Activated naive CD4-positive, alpha-beta T cell treated with Interleukin-2 at 50 U/mL for 16 hours (primary cell): ENCODE results near the gene RNF167.

ENCODE experiments used
- DNase-seq: peaks from one replicate; pipeline ENCODE4 v3.0.0-alpha.2; 2020

The RNF167 gene

GRCh38 chr17:4940555-4941318 lies 669 bp downstream of the RNF167 start:
- peak; percentile 47 for DNase-seq

GRCh38 chr17:4941319-4941610 lies 1.2 kb downstream of the RNF167 start:
- no peak for DNase-seq

- no peak for DNase-seq
Measured at GRCh38 chr17:4942760-4943508, 2.9 kb downstream of the RNF167 start.

GRCh38 chr17:4944163-4944553 lies 4.1 kb downstream of the RNF167 start:
- peak; percentile 40 for DNase-seq

GRCh38 chr17:4944554-4945175 lies 4.6 kb downstream of the RNF167 start:
- no peak for DNase-seq

DNA sequence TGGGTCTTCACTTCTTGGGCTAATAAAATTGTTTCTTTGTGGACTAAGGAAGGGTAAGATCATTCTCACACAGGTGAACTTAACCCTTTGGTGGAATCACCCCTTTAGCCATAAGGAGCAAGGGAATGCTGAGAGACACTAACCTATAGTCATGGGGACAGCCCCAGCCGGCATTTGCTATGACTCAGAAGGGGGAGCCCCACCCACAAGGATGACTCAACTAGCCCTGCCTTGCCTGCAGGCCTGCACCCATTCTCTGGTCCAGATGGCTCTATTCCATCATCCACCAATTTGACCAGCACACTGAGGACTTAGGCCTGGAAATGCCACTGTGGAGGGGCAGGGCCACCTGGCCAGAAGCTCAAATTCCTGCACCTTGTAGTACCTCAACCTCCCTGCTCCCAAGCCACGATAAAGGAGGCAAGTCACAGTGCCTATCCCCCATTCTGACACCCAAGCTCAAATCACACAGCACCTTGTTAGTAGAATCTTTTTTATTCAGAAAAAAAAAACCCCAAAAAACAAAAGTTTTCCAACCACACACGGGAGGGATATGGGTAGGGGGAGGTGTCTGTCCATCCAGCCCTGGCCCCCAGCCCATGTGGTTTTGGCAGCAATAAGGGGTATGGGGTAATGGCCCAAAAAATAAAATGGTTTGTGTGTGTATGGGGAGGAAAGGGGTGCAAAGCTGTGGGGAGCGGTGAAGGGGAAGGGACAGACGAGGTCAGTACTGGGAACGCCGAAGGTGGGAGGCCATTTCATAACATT lies 5.3 kb downstream of the RNF167 start:
- DNase-seq: peak; percentile 89

DNA sequence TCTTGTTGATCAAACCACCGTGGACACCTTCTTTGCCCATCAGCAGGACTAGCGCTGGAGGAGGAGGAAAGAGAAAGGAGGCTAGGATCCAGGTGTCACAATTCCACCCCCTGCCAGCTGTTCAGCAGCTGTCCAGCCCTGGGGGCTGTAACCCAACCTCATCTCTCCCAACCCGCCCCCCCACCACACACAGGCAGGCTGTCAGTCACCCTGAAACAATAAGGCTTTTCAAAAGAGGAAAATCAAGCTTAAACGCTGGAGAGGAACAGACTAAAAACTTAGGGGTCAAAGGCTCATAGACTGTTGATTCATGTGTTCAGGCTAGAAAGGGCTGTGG lies 5.8 kb downstream of the RNF167 start:
- no peak for DNase-seq

DNA sequence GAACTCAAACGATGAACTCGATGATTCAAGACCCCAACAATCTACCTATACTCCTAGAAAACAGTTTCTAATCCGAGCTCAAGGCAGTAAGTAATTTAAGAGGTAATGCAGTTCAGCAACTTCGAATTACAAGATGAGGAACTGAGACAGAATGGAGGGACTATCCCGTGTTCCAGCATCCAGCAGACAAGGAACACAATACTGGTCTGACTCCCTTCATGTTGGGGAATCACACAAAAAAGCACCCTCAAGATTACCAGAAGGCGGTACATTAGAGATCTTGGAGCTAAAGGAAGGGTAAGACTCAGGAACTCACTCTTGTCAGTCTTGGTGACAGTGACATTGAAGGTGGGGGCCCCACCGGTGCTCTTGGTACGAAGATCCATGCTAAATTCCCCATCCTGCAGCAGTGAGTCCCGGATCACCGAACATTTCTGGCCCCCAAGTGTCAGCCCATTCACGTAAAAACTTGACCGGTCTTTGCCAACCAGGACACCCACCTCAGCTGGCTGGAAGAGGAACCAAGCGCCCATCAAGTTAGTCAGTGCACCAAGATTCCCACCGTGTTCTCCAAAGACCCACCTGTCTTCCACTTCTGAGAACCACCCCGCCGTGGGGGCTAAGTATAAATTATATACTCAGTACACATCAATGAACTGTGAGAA lies 6.4 kb downstream of the RNF167 start:
- DNase-seq: no peak

GRCh38 chr17:4947010-4947410 lies 6.9 kb downstream of the RNF167 start:
- no peak for DNase-seq

DNA sequence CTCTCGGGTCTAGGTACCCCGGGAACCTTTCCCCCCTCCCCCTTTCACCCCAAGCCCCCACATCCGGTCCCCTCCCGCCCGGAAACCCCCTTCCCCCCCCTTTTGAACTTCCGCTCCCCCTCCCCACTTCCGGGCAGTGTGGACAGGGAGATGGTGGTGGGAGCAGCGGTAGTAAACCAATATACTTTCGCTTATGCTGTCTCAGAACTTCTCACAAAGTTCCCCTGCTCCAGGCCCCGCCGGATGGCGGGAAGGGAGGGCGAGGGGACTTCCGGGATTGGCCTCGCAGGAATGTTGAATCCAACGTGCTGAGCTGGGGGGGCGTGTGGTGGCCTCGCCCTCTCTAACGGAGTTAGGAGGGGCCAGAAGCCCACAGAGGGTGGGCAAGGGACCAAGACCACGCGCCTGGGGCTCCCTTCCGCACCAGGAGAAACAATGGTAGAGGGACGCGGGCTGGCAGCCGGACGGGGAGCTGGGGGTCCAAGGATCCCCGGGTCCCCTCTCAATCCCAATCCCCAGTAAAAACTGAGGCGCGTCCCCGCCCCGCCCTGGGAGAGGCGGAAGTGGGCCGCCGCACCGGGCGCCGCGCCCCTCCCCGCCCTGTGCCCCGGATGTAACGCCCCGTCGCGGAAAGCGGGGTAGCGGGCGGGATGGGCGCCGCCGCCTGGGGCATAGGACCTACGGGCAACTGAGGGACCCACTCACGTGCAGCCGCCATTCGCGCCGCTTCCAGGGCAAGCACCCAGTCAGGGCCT lies 7.5 kb downstream of the RNF167 start:
- peak; percentile 69 for DNase-seq

- DNase-seq: peak; percentile 92
Measured at GRCh38 chr17:4948166-4948930, 8.3 kb downstream of the RNF167 start, which contains the start of gene PFN1. Gene PFN1 (minus strand): TSS chr17:4948530. CDS start chr17:4948394, 136 bp downstream.

DNA sequence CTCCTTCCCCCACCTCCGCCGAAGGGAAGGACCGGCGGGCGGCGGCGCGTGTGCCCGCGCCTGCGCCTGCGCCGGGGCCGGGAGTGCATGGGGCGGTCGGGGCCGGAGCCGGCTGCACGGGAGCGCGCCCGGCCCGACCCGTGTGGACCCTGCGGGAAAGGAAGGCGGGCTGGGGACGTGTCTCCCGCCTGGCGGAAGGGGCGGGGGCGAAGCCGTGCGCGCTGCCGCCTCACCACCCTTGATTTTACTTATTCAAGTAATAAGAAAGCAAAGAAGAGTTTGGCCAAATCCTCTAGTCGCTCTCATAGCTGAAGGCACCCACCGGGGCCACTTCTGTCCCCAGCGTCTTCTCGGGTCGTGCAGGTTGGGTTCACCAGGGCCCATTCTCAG lies 8.9 kb downstream of the RNF167 start:
- peak; percentile 75 for DNase-seq

GRCh38 chr17:4949321-4950074 lies 9.4 kb downstream of the RNF167 start:
- peak; percentile 77 for DNase-seq

- DNase-seq: peak; percentile 41
Measured at GRCh38 chr17:4950075-4950745, 10.1 kb downstream of the RNF167 start.

- no peak for DNase-seq
Measured at GRCh38 chr17:4950746-4951204, 10.7 kb downstream of the RNF167 start, which contains the start of gene ENO3. Gene ENO3 (plus strand): TSS chr17:4951119. CDS start chr17:4951830, 711 bp downstream.

GRCh38 chr17:4951486-4951885 lies 11.4 kb downstream of the RNF167 start:
- DNase-seq: no peak

- no peak for DNase-seq
Measured at GRCh38 chr17:4953451-4953961, 13.4 kb downstream of the RNF167 start.

DNA sequence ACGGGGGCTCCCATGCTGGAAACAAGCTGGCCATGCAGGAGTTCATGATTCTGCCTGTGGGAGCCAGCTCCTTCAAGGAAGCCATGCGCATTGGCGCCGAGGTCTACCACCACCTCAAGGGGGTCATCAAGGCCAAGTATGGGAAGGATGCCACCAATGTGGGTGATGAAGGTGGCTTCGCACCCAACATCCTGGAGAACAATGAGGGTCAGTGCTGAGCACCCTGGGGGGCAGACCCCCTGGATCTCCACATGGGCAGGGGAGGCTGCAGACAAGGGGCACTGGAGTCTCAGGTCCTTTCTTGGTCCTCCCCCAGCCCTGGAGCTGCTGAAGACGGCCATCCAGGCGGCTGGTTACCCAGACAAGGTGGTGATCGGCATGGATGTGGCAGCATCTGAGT lies 15.0 kb downstream of the RNF167 start:
- no peak for DNase-seq

GRCh38 chr17:4956493-4957061 lies 16.5 kb downstream of the RNF167 start:
- DNase-seq: peak; percentile 48
